NCI-H1930 (cell line): ENCODE data around the gene OR5B2.
"Not testable (repeated sequence)": the region's sequence is repeated elsewhere in the genome, so short reads cannot be mapped to it uniquely, and the experiment has no call there.

ENCODE experiments used
- DNase-seq, 2 experiments: peaks; one replicate each; lab custom pipeline; 2025; lab: John Stamatoyannopoulos, UW

Gene OR5B2

GRCh38 chr11:58428021-58428420 is at the start of gene OR5B2:
OR5B2 (minus strand) TSS chr11:58428121; CDS start chr11:58423261, 4,860 bp downstream.
- no peak for DNase-seq

- no peak for DNase-seq
Measured at GRCh38 chr11:58471892-58472291, 44.0 kb upstream of the OR5B2 start.

GRCh38 chr11:58466293-58466692 is 38.4 kb upstream of the OR5B2 start:
- DNase-seq: no peak

- no peak for DNase-seq
Measured at GRCh38 chr11:58465690-58466089, 37.8 kb upstream of the OR5B2 start.

GRCh38 chr11:58451585-58451984 is 23.7 kb upstream of the OR5B2 start:
- no peak for DNase-seq

- no peak for DNase-seq
Measured at GRCh38 chr11:58446294-58446693, 18.4 kb upstream of the OR5B2 start.

- no peak for DNase-seq
Measured at GRCh38 chr11:58444300-58444699, 16.4 kb upstream of the OR5B2 start.

GRCh38 chr11:58442136-58442535 is 14.2 kb upstream of the OR5B2 start, which contains the start of gene OR5B12:
OR5B12 (minus strand) TSS chr11:58442236; CDS start chr11:58440151, 2,085 bp downstream.
- DNase-seq: no peak

- no peak for DNase-seq
Measured at GRCh38 chr11:58438486-58438885, 10.6 kb upstream of the OR5B2 start.

GRCh38 chr11:58434217-58434616 is 6.3 kb upstream of the OR5B2 start:
- DNase-seq: no peak

- DNase-seq: no peak
Measured at GRCh38 chr11:58433638-58434203, 5.8 kb upstream of the OR5B2 start.

GRCh38 chr11:58429273-58429672 is 1.4 kb upstream of the OR5B2 start:
- DNase-seq: no peak

GRCh38 chr11:58406774-58407173 is 21.1 kb downstream of the OR5B2 start, which contains the start of gene OR5B3:
OR5B3 (minus strand) TSS chr11:58406874; CDS start chr11:58403409, 3,465 bp downstream.
- no peak for DNase-seq

GRCh38 chr11:58399622-58400021 is 28.3 kb downstream of the OR5B2 start:
- DNase-seq: not testable (repeated sequence)

GRCh38 chr11:58395581-58395980 is 32.3 kb downstream of the OR5B2 start:
- no peak for DNase-seq

GRCh38 chr11:58394195-58394594 is 33.7 kb downstream of the OR5B2 start:
- DNase-seq: no peak

GRCh38 chr11:58392746-58393145 is 35.2 kb downstream of the OR5B2 start:
- DNase-seq: no peak

GRCh38 chr11:58391879-58392278 is 36.0 kb downstream of the OR5B2 start:
- DNase-seq: no peak

GRCh38 chr11:58390551-58391063 is 37.3 kb downstream of the OR5B2 start:
- DNase-seq: no peak
